IMR-90 (cell line): ENCODE data around the gene ITPKC. TPM values are rescaled to one million over a fixed set of nuclear protein-coding genes. Genes with fewer than 3 reads are reported as not detected.

Experiments used
- ATAC-seq: fragments of 200-7000 bp; cut with Tn5 transposase; 2 replicates; pipeline ENCODE4 v1.9.1; 2020; ENCODE audit warnings: low read depth, mild to moderate bottlenecking, moderate library complexity
- BruUV-seq: library from RNA; stranded (reverse); fragments of 400-500 nt; replicated peaks from 2 replicates; lab custom pipeline; 2021; lab: Mats Ljungman, UMichigan
- CTCF ChIA-PET: fragments of 300-600 bp; formaldehyde crosslinking; extraction: SDS; loops from one replicate; lab custom pipeline; 2021; ENCODE audit warnings: antibody characterized with exemption; lab: Yijun Ruan, JAX
- POLR2A ChIA-PET: fragments of 300-600 bp; sonication (Branson Sonifier 250); formaldehyde crosslinking; loops from one replicate; lab custom pipeline; 2022; ENCODE audit warnings: antibody characterized with exemption; ENCODE audit not compliant: unreplicated experiment; lab: Charles Lee
- DNase-seq: peaks from one replicate; pipeline ENCODE4 v3.0.0; 2013
- H2AFZ ChIP-seq: replicated peaks from 2 replicates; pipeline ENCODE3; 2013; ENCODE audit warnings: low read length, mild to moderate bottlenecking; ENCODE audit not compliant: poor library complexity
- H2AK5ac ChIP-seq: 2 replicates; pipeline ENCODE4 v1.6.1; 2013; ENCODE audit warnings: low read depth, low read length, inconsistent platforms
- H2AK9ac ChIP-seq: replicated peaks from 2 replicates; pipeline ENCODE3; 2013; ENCODE audit warnings: mild to moderate bottlenecking, low read depth, low read length, moderate library complexity; ENCODE audit not compliant: poor library complexity
- H2BK120ac ChIP-seq: 2 replicates; pipeline ENCODE4 v1.6.1; 2013; ENCODE audit warnings: low read depth, low read length, inconsistent platforms
- H2BK15ac ChIP-seq: 3 replicates; pipeline ENCODE4 v1.6.1; 2013; ENCODE audit warnings: low read depth, low read length, inconsistent platforms
- H2BK20ac ChIP-seq: 2 replicates; pipeline ENCODE4 v1.6.1; 2013; ENCODE audit warnings: low read depth, mild to moderate bottlenecking, inconsistent platforms, low read length, moderate library complexity
- H2BK5ac ChIP-seq: 2 replicates; pipeline ENCODE4 v1.6.1; 2013; ENCODE audit warnings: mild to moderate bottlenecking, low read depth, low read length, inconsistent platforms; ENCODE audit not compliant: poor library complexity, severe bottlenecking
- H3K14ac ChIP-seq: replicated peaks from 2 replicates; pipeline ENCODE4 v1.6.1; 2013; ENCODE audit warnings: low read depth, low read length, inconsistent platforms
- H3K18ac ChIP-seq: 2 replicates; pipeline ENCODE4 v1.6.1; 2013; ENCODE audit warnings: low read depth, low read length, control low read depth
- H3K23ac ChIP-seq: 2 replicates; pipeline ENCODE4 v1.6.1; 2013; ENCODE audit warnings: low read depth, low read length, inconsistent platforms
- H3K27ac ChIP-seq: 2 replicates; pipeline ENCODE4 v1.5.1; 2013; ENCODE audit warnings: mild to moderate bottlenecking, control low read depth, low read length; ENCODE audit not compliant: insufficient read depth
- H3K27me3 ChIP-seq: 2 replicates; pipeline ENCODE4 v1.6.1; 2013; ENCODE audit warnings: low read length; ENCODE audit not compliant: control insufficient read depth, insufficient read depth
- H3K36me3 ChIP-seq: 2 replicates; pipeline ENCODE4 v1.6.1; 2013; ENCODE audit warnings: low read length, mixed read lengths; ENCODE audit not compliant: control insufficient read depth, insufficient read depth
- H3K4ac ChIP-seq: 2 replicates; pipeline ENCODE4 v1.6.1; 2013; ENCODE audit warnings: low read depth, low read length, inconsistent platforms
- H3K4me1 ChIP-seq: 2 replicates; pipeline ENCODE4 v1.6.1; 2013; ENCODE audit warnings: low read length, mixed read lengths; ENCODE audit not compliant: control insufficient read depth, insufficient read depth
- H3K4me2 ChIP-seq: 2 replicates; pipeline ENCODE4 v1.6.1; 2013; ENCODE audit warnings: low read depth, mild to moderate bottlenecking, control low read depth, low read length, moderate library complexity
- H3K4me3 ChIP-seq: 2 replicates; pipeline ENCODE4 v1.5.1; 2013; ENCODE audit warnings: low read depth, mild to moderate bottlenecking, control low read depth, low read length, moderate library complexity; ENCODE audit not compliant: insufficient read depth
- H3K56ac ChIP-seq: 2 replicates; pipeline ENCODE4 v1.6.1; 2013; ENCODE audit warnings: low read length, inconsistent platforms; ENCODE audit not compliant: insufficient read depth; ENCODE audit errors: extremely low read depth
- H3K79me1 ChIP-seq, 2 experiments: 2 replicates each; pipeline ENCODE4 v1.6.1; 2013; ENCODE audit warnings: low read length in 2 of 2, inconsistent platforms in 1 of 2, low read depth in 1 of 2
- H3K9ac ChIP-seq: 2 replicates; pipeline ENCODE4 v1.6.1; 2013; ENCODE audit warnings: low read depth, low read length, control low read depth
- H3K9me1 ChIP-seq: 2 replicates; pipeline ENCODE4 v1.6.1; 2013; ENCODE audit warnings: low read length, inconsistent platforms; ENCODE audit not compliant: insufficient read depth
- H3K9me3 ChIP-seq: 2 replicates; pipeline ENCODE4 v1.6.1; 2013; ENCODE audit warnings: low read length; ENCODE audit not compliant: control insufficient read depth, insufficient read depth
- H4K20me1 ChIP-seq: 2 replicates; pipeline ENCODE4 v1.6.1; 2013; ENCODE audit warnings: low read length, inconsistent platforms; ENCODE audit not compliant: insufficient read depth
- H4K5ac ChIP-seq: 2 replicates; pipeline ENCODE4 v1.6.1; 2013; ENCODE audit warnings: mild to moderate bottlenecking, low read depth, low read length, control low read depth
- H4K8ac ChIP-seq, 2 experiments: 2 replicates each; pipeline ENCODE4 v1.6.1; 2013; ENCODE audit warnings: low read depth in 2 of 2, low read length in 2 of 2, control low read depth in 1 of 2, inconsistent platforms in 1 of 2
- H4K91ac ChIP-seq: 2 replicates; pipeline ENCODE4 v1.6.1; 2013; ENCODE audit warnings: low read depth, low read length, inconsistent platforms; ENCODE audit not compliant: insufficient read depth
- BHLHE40 ChIP-seq: fragments of 150-350 bp; IDR thresholded peaks from 2 replicates; pipeline ENCODE4 v1.6.1; 2016; ENCODE audit warnings: mild to moderate bottlenecking, low read depth, low read length
- CEBPB ChIP-seq: IDR thresholded peaks from 2 replicates; pipeline ENCODE4 v1.6.1; 2012; ENCODE audit warnings: low read depth, low read length, improper control_type of control experiment
- CHD1 ChIP-seq: IDR thresholded peaks from 2 replicates; pipeline ENCODE4 v1.6.1; 2012; ENCODE audit warnings: low read depth, low read length, improper control_type of control experiment
- FOS ChIP-seq: fragments of 150-350 bp; IDR thresholded peaks from 2 replicates; pipeline ENCODE4 v1.6.1; 2016; ENCODE audit warnings: low read depth, low read length
- MAFK ChIP-seq: IDR thresholded peaks from 2 replicates; pipeline ENCODE4 v1.6.1; 2012; ENCODE audit warnings: low read depth, low read length, improper control_type of control experiment
- MAZ ChIP-seq: IDR thresholded peaks from 2 replicates; pipeline ENCODE4 v1.6.1; 2012; ENCODE audit warnings: low read depth, mild to moderate bottlenecking, low read length, improper control_type of control experiment, moderate library complexity, borderline replicate concordance
- MXI1 ChIP-seq: IDR thresholded peaks from 2 replicates; pipeline ENCODE4 v1.6.1; 2012; ENCODE audit warnings: low read depth, mild to moderate bottlenecking, low read length, moderate library complexity, borderline replicate concordance
- NFE2L2 ChIP-seq: fragments of 150-350 bp; IDR thresholded peaks from 2 replicates; pipeline ENCODE4 v1.6.1; 2016; ENCODE audit warnings: low read depth, mild to moderate bottlenecking, low read length
- POLR2A ChIP-seq: IDR thresholded peaks from 2 replicates; pipeline ENCODE4 v1.6.1; 2012; ENCODE audit warnings: mild to moderate bottlenecking, low read depth, low read length
- RAD21 ChIP-seq: IDR thresholded peaks from 2 replicates; pipeline ENCODE4 v1.6.1; 2012; ENCODE audit warnings: low read length, improper control_type of control experiment
- RCOR1 ChIP-seq: IDR thresholded peaks from 2 replicates; pipeline ENCODE4 v1.6.1; 2012; ENCODE audit warnings: mild to moderate bottlenecking, low read length, improper control_type of control experiment; ENCODE audit not compliant: insufficient replicate concordance
- RFX5 ChIP-seq: IDR thresholded peaks from 2 replicates; pipeline ENCODE4 v1.8.0; 2012; ENCODE audit warnings: low read depth, mild to moderate bottlenecking, low read length, moderate library complexity
- SMC3 ChIP-seq: fragments of 150-350 bp; IDR thresholded peaks from 2 replicates; pipeline ENCODE4 v1.6.1; 2016; ENCODE audit warnings: low read depth, mild to moderate bottlenecking, antibody characterized with exemption, low read length, moderate library complexity
- USF2 ChIP-seq: fragments of 150-350 bp; IDR thresholded peaks from 2 replicates; pipeline ENCODE4 v1.6.1; 2017; ENCODE audit warnings: mild to moderate bottlenecking, antibody characterized with exemption, low read length, low read depth
- WGBS, 2 experiments: methylation state at CpG; one replicate each; pipeline versions ENCODE4 v1.1.5 to v1.1.7; 2013; ENCODE audit warnings: missing lambda C conversion rate in 2 of 2; ENCODE audit not compliant: insufficient read length in 1 of 2; ENCODE audit errors: extremely low coverage in 2 of 2; 5-methylcytosine and 5-hydroxymethylcytosine counted together
- dilution Hi-C: fragments of 300-500 bp; cut with HindIII; formaldehyde crosslinking; loops from one replicate; pipeline ENCODE4 v1.14.3; 2018; ENCODE audit warnings: low sequenced_read_pairs; ENCODE audit not compliant: unreplicated experiment
- in situ Hi-C: fragments of 300-500 bp; cut with MboI; formaldehyde crosslinking; loops from 3 replicates; pipeline ENCODE4 v1.14.3; 2019; ENCODE audit warnings: low sequenced_read_pairs, inconsistent platforms, mixed read lengths
- intact Hi-C: fragments of 100-400 bp; cut with micrococcal nuclease; formaldehyde crosslinking; loops from 2 replicates; pipeline ENCODE4 v1.10.0; 2022
- polyA plus RNA-seq, 3 experiments: library from polyadenylated mRNA; depleted of rRNA; stranded (reverse); fragments of >200 nt; gene quantifications; 2 replicates each; pipeline ENCODE4 v1.2.3, GENCODE V29; 2012; ENCODE audit warnings: low replicate concordance in 1 of 3
- total RNA-seq: library from RNA; depleted of rRNA; stranded (reverse); fragments of >200 nt; gene quantifications from 2 replicates; pipeline ENCODE4 v1.2.3, GENCODE V29; 2012
- TF ChIP-seq, protein P1 (sequence below): fragments of 150-350 bp; IDR thresholded peaks from 2 replicates; pipeline ENCODE4 v1.6.1; 2016; ENCODE audit warnings: low read depth, mild to moderate bottlenecking, low read length, moderate library complexity, borderline replicate concordance
- TF ChIP-seq, protein P2 (sequence below): conservative IDR thresholded peaks from 2 replicates; pipeline ENCODE4 v1.5.1; 2012; ENCODE audit warnings: mild to moderate bottlenecking, low read depth, low read length, improper control_type of control experiment

ITPKC gene
- total and polyA plus RNA-seq, 2 of the 4 experiments (the other 2 are of a cell fraction) = 7.7 to 9.4 TPM

- dilution Hi-C loops = no loop called here
- TF ChIP-seq FOS (no peak), RAD21 (no peak), RFX5 (no peak), MXI1 (no peak), SMC3 (no peak), CEBPB (no peak), MAFK (no peak), CHD1 (no peak), BHLHE40 (no peak), NFE2L2 (no peak), MAZ (no peak), USF2 (no peak), RCOR1 (no peak), POLR2A (no peak)
- TF ChIP-seq, protein P1, sequence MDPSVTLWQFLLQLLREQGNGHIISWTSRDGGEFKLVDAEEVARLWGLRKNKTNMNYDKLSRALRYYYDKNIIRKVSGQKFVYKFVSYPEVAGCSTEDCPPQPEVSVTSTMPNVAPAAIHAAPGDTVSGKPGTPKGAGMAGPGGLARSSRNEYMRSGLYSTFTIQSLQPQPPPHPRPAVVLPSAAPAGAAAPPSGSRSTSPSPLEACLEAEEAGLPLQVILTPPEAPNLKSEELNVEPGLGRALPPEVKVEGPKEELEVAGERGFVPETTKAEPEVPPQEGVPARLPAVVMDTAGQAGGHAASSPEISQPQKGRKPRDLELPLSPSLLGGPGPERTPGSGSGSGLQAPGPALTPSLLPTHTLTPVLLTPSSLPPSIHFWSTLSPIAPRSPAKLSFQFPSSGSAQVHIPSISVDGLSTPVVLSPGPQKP = no peak
- TF ChIP-seq, protein P2, sequence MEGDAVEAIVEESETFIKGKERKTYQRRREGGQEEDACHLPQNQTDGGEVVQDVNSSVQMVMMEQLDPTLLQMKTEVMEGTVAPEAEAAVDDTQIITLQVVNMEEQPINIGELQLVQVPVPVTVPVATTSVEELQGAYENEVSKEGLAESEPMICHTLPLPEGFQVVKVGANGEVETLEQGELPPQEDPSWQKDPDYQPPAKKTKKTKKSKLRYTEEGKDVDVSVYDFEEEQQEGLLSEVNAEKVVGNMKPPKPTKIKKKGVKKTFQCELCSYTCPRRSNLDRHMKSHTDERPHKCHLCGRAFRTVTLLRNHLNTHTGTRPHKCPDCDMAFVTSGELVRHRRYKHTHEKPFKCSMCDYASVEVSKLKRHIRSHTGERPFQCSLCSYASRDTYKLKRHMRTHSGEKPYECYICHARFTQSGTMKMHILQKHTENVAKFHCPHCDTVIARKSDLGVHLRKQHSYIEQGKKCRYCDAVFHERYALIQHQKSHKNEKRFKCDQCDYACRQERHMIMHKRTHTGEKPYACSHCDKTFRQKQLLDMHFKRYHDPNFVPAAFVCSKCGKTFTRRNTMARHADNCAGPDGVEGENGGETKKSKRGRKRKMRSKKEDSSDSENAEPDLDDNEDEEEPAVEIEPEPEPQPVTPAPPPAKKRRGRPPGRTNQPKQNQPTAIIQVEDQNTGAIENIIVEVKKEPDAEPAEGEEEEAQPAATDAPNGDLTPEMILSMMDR = no peak
- Histone ChIP-seq H3K36me3 (peaks cover 56% of the 10 kb centered on the region), H3K4me2 (no peak overlapping the region), H4K91ac (no peak overlapping the region), H3K18ac (no peak overlapping the region), H2AK5ac (no peak overlapping the region), H2AFZ (no peak overlapping the region), H3K9me3 (no peaks in the 10 kb centered on the region), H3K9me1 (peaks cover 27% of the 10 kb centered on the region), H3K56ac (no peak overlapping the region), H4K20me1 (peaks cover 42% of the 10 kb centered on the region), H2AK9ac (no peak overlapping the region), H2BK20ac (no peak overlapping the region), H3K14ac (no peak overlapping the region), H2BK15ac (no peak overlapping the region), H3K9ac (no peak overlapping the region), H4K8ac (no peak overlapping the region), H3K27me3 (no peaks in the 10 kb centered on the region), H4K5ac (no peak overlapping the region), H2BK5ac (no peak overlapping the region), H3K27ac (no peak overlapping the region), H3K4ac (no peak overlapping the region), H3K79me1 (peaks cover 34 to 69% of the 10 kb centered on the region in 2 experiments), H2BK120ac (no peak overlapping the region), H3K23ac (no peak overlapping the region), H3K4me1 (peaks cover 12% of the 10 kb centered on the region), H3K4me3 (no peak overlapping the region)
- 97% methylated on average over 27 of the region's 32 CpGs; no CpG with 5 or more reads in 1 of the 2 experiments for WGBS, 2 experiments
- ChIA-PET CTCF (no interaction called here), POLR2A (no interaction called here)
- in situ Hi-C loops = no loop called here
- no TSS peak for BruUV-seq
- intact Hi-C loops = no loop called here
- ATAC-seq (no peak), DNase-seq (no peak)
These were observed 32.6 kb upstream of the ITPKC start for GRCh38 chr19:40684280-40684679.
